Endothelial cell of umbilical vein (primary cell): Measurements from ENCODE around the gene SETBP1.

Experiments
- EZH2 ChIP-seq: IDR thresholded peaks from 2 replicates; pipeline ENCODE4 v1.6.1; 2012; ENCODE audit warnings: borderline replicate concordance, low read depth, mild to moderate bottlenecking, moderate library complexity, low read length, inconsistent platforms; ENCODE audit not compliant: severe bottlenecking
- FOS ChIP-seq: IDR thresholded peaks from 2 replicates; pipeline ENCODE4 v1.6.1; 2011; ENCODE audit warnings: mild to moderate bottlenecking, low read length, moderate library complexity, borderline replicate concordance; ENCODE audit not compliant: insufficient read depth
- MYC ChIP-seq: IDR thresholded peaks from one replicate; pipeline ENCODE4 v1.6.1; 2011; ENCODE audit warnings: mild to moderate bottlenecking, low read depth, low read length
- POLR2A ChIP-seq: IDR thresholded peaks from 2 replicates; pipeline ENCODE4 v1.6.1; 2012; ENCODE audit warnings: low read depth, mild to moderate bottlenecking, control low read depth, low read length
- POLR2AphosphoS5 ChIP-seq: IDR thresholded peaks from 2 replicates; pipeline ENCODE4 v1.6.1; 2012; ENCODE audit warnings: low read depth, mild to moderate bottlenecking, control low read depth, low read length, moderate library complexity; ENCODE audit not compliant: insufficient read depth
- TF ChIP-seq, protein P1 (sequence below), 2 donors: IDR thresholded peaks; 1 replicate in 1 of 2; 2 replicates in 1 of 2; pipeline ENCODE4 v1.5.1; 2011; ENCODE audit warnings: low read length in 2 of 2, mild to moderate bottlenecking in 2 of 2, moderate library complexity in 2 of 2, control low read depth in 1 of 2, inconsistent platforms in 1 of 2, low read depth in 1 of 2; ENCODE audit not compliant: insufficient read depth in 1 of 2; ENCODE audit errors: extremely low read depth in 1 of 2
- TF ChIP-seq, protein P2 (sequence below): IDR thresholded peaks from 2 replicates; pipeline ENCODE4 v1.6.1; 2011; ENCODE audit not compliant: insufficient read depth, insufficient read length

DNA sequence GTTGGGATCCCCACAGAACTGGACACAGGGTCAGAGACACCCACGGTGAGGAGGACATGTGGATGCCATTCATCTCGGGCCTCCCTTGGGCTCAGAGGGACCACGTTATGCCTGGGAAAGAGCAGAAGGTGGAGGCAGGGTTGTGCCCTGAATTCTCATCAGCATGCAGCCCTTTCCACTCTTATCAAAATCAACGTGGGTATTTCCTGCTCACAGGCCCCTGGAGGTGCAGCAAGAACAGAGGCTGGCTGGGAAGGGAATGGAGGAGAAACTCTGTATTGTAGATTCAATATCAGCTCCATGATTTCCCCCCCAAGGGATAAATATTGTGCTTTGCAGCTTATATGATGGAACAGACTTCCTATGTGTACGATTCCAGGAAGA is 90.9 kb downstream of the SETBP1 start:
- TF ChIP-seq, protein P1, sequence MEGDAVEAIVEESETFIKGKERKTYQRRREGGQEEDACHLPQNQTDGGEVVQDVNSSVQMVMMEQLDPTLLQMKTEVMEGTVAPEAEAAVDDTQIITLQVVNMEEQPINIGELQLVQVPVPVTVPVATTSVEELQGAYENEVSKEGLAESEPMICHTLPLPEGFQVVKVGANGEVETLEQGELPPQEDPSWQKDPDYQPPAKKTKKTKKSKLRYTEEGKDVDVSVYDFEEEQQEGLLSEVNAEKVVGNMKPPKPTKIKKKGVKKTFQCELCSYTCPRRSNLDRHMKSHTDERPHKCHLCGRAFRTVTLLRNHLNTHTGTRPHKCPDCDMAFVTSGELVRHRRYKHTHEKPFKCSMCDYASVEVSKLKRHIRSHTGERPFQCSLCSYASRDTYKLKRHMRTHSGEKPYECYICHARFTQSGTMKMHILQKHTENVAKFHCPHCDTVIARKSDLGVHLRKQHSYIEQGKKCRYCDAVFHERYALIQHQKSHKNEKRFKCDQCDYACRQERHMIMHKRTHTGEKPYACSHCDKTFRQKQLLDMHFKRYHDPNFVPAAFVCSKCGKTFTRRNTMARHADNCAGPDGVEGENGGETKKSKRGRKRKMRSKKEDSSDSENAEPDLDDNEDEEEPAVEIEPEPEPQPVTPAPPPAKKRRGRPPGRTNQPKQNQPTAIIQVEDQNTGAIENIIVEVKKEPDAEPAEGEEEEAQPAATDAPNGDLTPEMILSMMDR (IDR thresholded peaks at IDR 0.05; ENCODE audit: extremely low read depth in 1 of 2, insufficient read depth in 1 of 2, low read depth in 1 of 2, low read length in 2 of 2): no peak
- TF ChIP-seq MYC (no peak), POLR2AphosphoS5 (no peak), POLR2A (no peak), FOS (no peak), EZH2 (no peak)
- TF ChIP-seq, protein P2, sequence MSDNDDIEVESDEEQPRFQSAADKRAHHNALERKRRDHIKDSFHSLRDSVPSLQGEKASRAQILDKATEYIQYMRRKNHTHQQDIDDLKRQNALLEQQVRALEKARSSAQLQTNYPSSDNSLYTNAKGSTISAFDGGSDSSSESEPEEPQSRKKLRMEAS: no peak
